Thyroid gland (tissue), 4 donors: ENCODE data around the gene LRMDA. TPM values are rescaled to one million over a fixed set of nuclear protein-coding genes. Genes with fewer than 3 reads are reported as not detected.

Experiments
- DNase-seq, 2 donors: peaks; one replicate each; pipeline ENCODE4 v3.0.0-alpha.2; 2019
- H3K27ac ChIP-seq, 3 donors: fragments of 200-600 bp; sonication (generic); 1 replicate in 2 of 3; 2 replicates in 1 of 3; pipeline ENCODE4 v1.5.1; 2016 to 2019; ENCODE audit warnings: mild to moderate bottlenecking in 1 of 3, moderate library complexity in 1 of 3
- H3K27me3 ChIP-seq: fragments of 200-600 bp; sonication (generic); one replicate; pipeline ENCODE4 v1.5.1; 2019
- H3K36me3 ChIP-seq, 2 donors: fragments of 200-600 bp; sonication (generic); one replicate each; pipeline ENCODE4 v1.5.1; 2016 to 2019
- H3K4me1 ChIP-seq, 2 donors: fragments of 200-600 bp; sonication (generic); one replicate each; pipeline ENCODE4 v1.5.1; 2017 to 2019
- H3K4me3 ChIP-seq, 3 donors: fragments of 200-600 bp; sonication (generic); replicated peaks in 1 of 3; 1 replicate in 2 of 3; 2 replicates in 1 of 3; pipeline ENCODE4 v1.5.1; 2016; ENCODE audit warnings: mild to moderate bottlenecking in 1 of 3
- H3K9me3 ChIP-seq: fragments of 200-600 bp; sonication (generic); one replicate; pipeline ENCODE4 v1.5.1; 2017
- CTCF ChIP-seq, 6 experiments: fragments of 200-600 bp in 3 of 6; fragments of 450-650 bp in 3 of 6; sonication (generic) in 3 of 6; IDR thresholded peaks; one replicate each; pipeline ENCODE4 v1.5.1; 2016 to 2019; ENCODE audit warnings: antibody characterized with exemption in 6 of 6, mild to moderate bottlenecking in 2 of 6, inconsistent platforms in 1 of 6, moderate library complexity in 1 of 6
- POLR2A ChIP-seq, 2 donors: fragments of 450-650 bp; IDR thresholded peaks; one replicate each; pipeline ENCODE4 v1.6.1; 2017; ENCODE audit warnings: antibody characterized with exemption in 2 of 2, mild to moderate bottlenecking in 2 of 2, moderate library complexity in 1 of 2
- WGBS, 2 donors: methylation state at CpG; one replicate each; pipeline ENCODE4 v1.1.5; 2017; 5-methylcytosine and 5-hydroxymethylcytosine counted together
- intact Hi-C: fragments of 100-400 bp; cut with DNase I; formaldehyde crosslinking; loops from one replicate; pipeline ENCODE4 v1.15.1; 2023
- total RNA-seq, 4 donors: library from RNA; depleted of rRNA; stranded (reverse); fragments of >200 nt; gene quantifications; one replicate each; pipeline ENCODE4 v1.2.3, GENCODE V29; 2016

The LRMDA gene
- total RNA-seq, 4 donors from 2014 or later: 16.5 to 31.7 (median 23.2) TPM

- H3K4me1 ChIP-seq: no peaks in the 10 kb centered on the region
- no peak overlapping the region for H3K4me3 ChIP-seq
- WGBS, 2 donors: 88 to 90% methylated on average over 1 of the region's 1 CpG
- H3K9me3 ChIP-seq: no peaks in the 10 kb centered on the region
- TF ChIP-seq POLR2A (IDR thresholded peaks at IDR 0.05): no peak
- TF ChIP-seq CTCF (IDR thresholded peaks at IDR 0.05): no peak
- intact Hi-C loops: no loop called here
- H3K36me3 ChIP-seq: no peaks in the 10 kb centered on the region
- H3K27me3 ChIP-seq: no peaks in the 10 kb centered on the region
- no peak overlapping the region for H3K27ac ChIP-seq
- no peak for DNase-seq
Observed at GRCh38 chr10:76202777-76203176, 771.4 kb downstream of the LRMDA start.

GRCh38 chr10:76205361-76205760, 773.9 kb downstream of the LRMDA start:
- Histone ChIP-seq H3K27ac (no peak overlapping the region), H3K27me3 (no peaks in the 10 kb centered on the region), H3K36me3 (no peaks in the 10 kb centered on the region), H3K4me3 (no peak overlapping the region), H3K4me1 (no peaks in the 10 kb centered on the region), H3K9me3 (no peaks in the 10 kb centered on the region)
- TF ChIP-seq POLR2A (IDR thresholded peaks at IDR 0.05) (no peak), CTCF (IDR thresholded peaks at IDR 0.05) (no peak)
- no peak for DNase-seq
- intact Hi-C loops: no loop called here
- whole genome bisulfite sequencing, 2 donors: 51 to 65% methylated on average over 2 of the region's 2 CpGs

GRCh38 chr10:76206797-76207352, 775.5 kb downstream of the LRMDA start:
- no peak for TF ChIP-seq CTCF (IDR thresholded peaks at IDR 0.05)
- TF ChIP-seq POLR2A (IDR thresholded peaks at IDR 0.05): no peak
- intact Hi-C loops: no loop called here
- Histone ChIP-seq H3K4me1 (no peaks in the 10 kb centered on the region), H3K36me3 (no peaks in the 10 kb centered on the region), H3K27ac (no peak overlapping the region), H3K27me3 (no peaks in the 10 kb centered on the region), H3K9me3 (no peaks in the 10 kb centered on the region), H3K4me3 (no peak overlapping the region)
- DNase-seq: no peak
- WGBS, 2 donors: 91 to 93% methylated on average over 8 of the region's 8 CpGs

GRCh38 chr10:76209135-76209534, 777.7 kb downstream of the LRMDA start:
- H3K9me3 ChIP-seq: no peaks in the 10 kb centered on the region
- H3K4me3 ChIP-seq: no peak overlapping the region
- no peak for DNase-seq
- no peaks in the 10 kb centered on the region for H3K36me3 ChIP-seq
- no peak for TF ChIP-seq CTCF (IDR thresholded peaks at IDR 0.05)
- no peak for TF ChIP-seq POLR2A (IDR thresholded peaks at IDR 0.05)
- no peaks in the 10 kb centered on the region for H3K27me3 ChIP-seq
- 78 to 85% methylated on average over 5 of the region's 5 CpGs for WGBS, 2 donors
- no peak overlapping the region for H3K27ac ChIP-seq
- no peaks in the 10 kb centered on the region for H3K4me1 ChIP-seq
- intact Hi-C loops: no loop called here

GRCh38 chr10:76210211-76210610, 778.8 kb downstream of the LRMDA start:
- no peaks in the 10 kb centered on the region for H3K27me3 ChIP-seq
- intact Hi-C loops: no loop called here

More at GRCh38 chr10:76210211-76210610, 778.8 kb downstream of the LRMDA start:
- Histone ChIP-seq H3K27ac (no peak overlapping the region), H3K9me3 (no peaks in the 10 kb centered on the region), H3K36me3 (no peaks in the 10 kb centered on the region), H3K4me1 (no peaks in the 10 kb centered on the region), H3K4me3 (no peak overlapping the region)
- WGBS, 2 donors: 85 to 89% methylated on average over 3 of the region's 3 CpGs
- TF ChIP-seq CTCF (IDR thresholded peaks at IDR 0.05) (no peak), POLR2A (IDR thresholded peaks at IDR 0.05) (no peak)
- DNase-seq: no peak
